Caco-2 (cell line): ENCODE results near the gene PGGHG. TPM values are rescaled to one million over a fixed set of nuclear protein-coding genes. Genes with fewer than 3 reads are reported as not detected.
A peak's percentile ranks its signal among the peaks of the same experiment; 100 is the strongest.

ENCODE experiments used
- BruUV-seq: library from RNA; stranded (reverse); fragments of 400-500 nt; replicated peaks from 2 replicates; lab custom pipeline; 2021; lab: Mats Ljungman, UMichigan
- CTCF ChIA-PET: fragments of 300-600 bp; sonication (Branson Sonifier 250); formaldehyde crosslinking; loops from one replicate; lab custom pipeline; 2022; ENCODE audit warnings: antibody characterized with exemption; lab: Charles Lee
- POLR2A ChIA-PET: fragments of 300-600 bp; sonication (Branson Sonifier 250); formaldehyde crosslinking; loops from one replicate; lab custom pipeline; 2022; ENCODE audit warnings: antibody characterized with exemption; lab: Charles Lee
- DNase-seq, 2 experiments: peaks; one replicate each; pipeline versions ENCODE4 v3.0.0 to v3.0.0-alpha.2; 2020 to 2022
- H3K27me3 ChIP-seq: replicated peaks from 2 replicates; pipeline ENCODE4 v1.6.0; 2011; ENCODE audit warnings: low read length; ENCODE audit not compliant: control insufficient read depth, insufficient read depth
- H3K36me3 ChIP-seq: 2 replicates; pipeline ENCODE4 v1.5.1; 2011; ENCODE audit warnings: low read length; ENCODE audit not compliant: control insufficient read depth, insufficient read depth
- H3K4me1 ChIP-seq: fragments of 250-450 bp; sonication (Bioruptor Pico); 2 replicates; pipeline ENCODE4 v1.5.1; 2020; ENCODE audit warnings: mild to moderate bottlenecking
- H3K4me3 ChIP-seq: 2 replicates; pipeline ENCODE4 v1.5.1; 2011; ENCODE audit warnings: low read depth, mild to moderate bottlenecking, control low read depth, low read length
- H3K9me3 ChIP-seq: fragments of 250-450 bp; sonication (Bioruptor Pico); 2 replicates; pipeline ENCODE4 v1.5.1; 2020; ENCODE audit warnings: mild to moderate bottlenecking, moderate library complexity
- H3K27ac Mint-ChIP-seq: one replicate; pipeline ENCODE4 v1.8.0; 2022; ENCODE audit warnings: mixed read lengths; ENCODE audit not compliant: unreplicated experiment
- H3K27me3 Mint-ChIP-seq: one replicate; pipeline ENCODE4 v1.8.0; 2022; ENCODE audit warnings: mixed read lengths; ENCODE audit not compliant: insufficient read depth, unreplicated experiment
- H3K36me3 Mint-ChIP-seq: one replicate; pipeline ENCODE4 v1.8.0; 2022; ENCODE audit warnings: mild to moderate bottlenecking, mixed read lengths; ENCODE audit not compliant: insufficient read depth, unreplicated experiment
- H3K4me1 Mint-ChIP-seq: one replicate; pipeline ENCODE4 v1.8.0; 2022; ENCODE audit warnings: low read depth, mixed read lengths; ENCODE audit not compliant: unreplicated experiment
- H3K4me3 Mint-ChIP-seq: one replicate; pipeline ENCODE4 v1.8.0; 2022; ENCODE audit warnings: mild to moderate bottlenecking, moderate library complexity, mixed read lengths; ENCODE audit not compliant: unreplicated experiment
- H3K9me3 Mint-ChIP-seq: one replicate; pipeline ENCODE4 v1.8.0; 2022; ENCODE audit warnings: mixed read lengths; ENCODE audit not compliant: unreplicated experiment
- CTCF ChIP-seq, 2 experiments: fragments of 200-600 bp in 1 of 2; IDR thresholded peaks; 1 replicate in 1 of 2; 2 replicates in 1 of 2; pipeline versions ENCODE4 v1.5.1 to v1.8.0; 2011 to 2022; ENCODE audit warnings: antibody characterized with exemption in 1 of 2, control low read depth in 1 of 2, inconsistent platforms in 1 of 2, low read depth in 1 of 2, low read length in 1 of 2, mild to moderate bottlenecking in 1 of 2, moderate library complexity in 1 of 2; ENCODE audit not compliant: insufficient read depth in 1 of 2, severe bottlenecking in 1 of 2, unreplicated experiment in 1 of 2
- intact Hi-C: fragments of 100-400 bp; cut with micrococcal nuclease; formaldehyde crosslinking; loops from one replicate; pipeline ENCODE4 v1.10.0; 2022; ENCODE audit not compliant: unreplicated experiment
- total RNA-seq: library from RNA; stranded (reverse); gene quantifications from 2 replicates; pipeline ENCODE4 v1.2.3, GENCODE V29; 2022

Gene PGGHG
- total RNA-seq, 1 experiment from 2014 or later: 59.6 TPM

- no peak overlapping the region for H3K27ac Mint-ChIP-seq
- H3K4me3 ChIP-seq: no peak overlapping the region
- no TSS peak for BruUV-seq
- CTCF ChIA-PET: interaction anchor here (1.2 kb wide), 1 partner anchor 33 kb away, joined by 3 read pairs; no protein-coding TSS in a partner anchor
- no peaks in the 10 kb centered on the region for H3K9me3 ChIP-seq
- H3K27me3 Mint-ChIP-seq: peaks cover 26% of the 10 kb centered on the region
- DNase-seq: peak in 1 of 2 experiments; percentile 17
- peaks cover 5% of the 10 kb centered on the region for H3K27me3 ChIP-seq
- no peaks in the 10 kb centered on the region for H3K9me3 Mint-ChIP-seq
- intact Hi-C loops: no loop called here
- POLR2A ChIA-PET: no interaction called here
- no peak overlapping the region for H3K4me3 Mint-ChIP-seq
- H3K36me3 ChIP-seq: no peaks in the 10 kb centered on the region
- H3K36me3 Mint-ChIP-seq: peaks cover 11% of the 10 kb centered on the region
- H3K4me1 ChIP-seq: peaks cover 17% of the 10 kb centered on the region
- no peak for TF ChIP-seq CTCF (IDR thresholded peaks at IDR 0.05; ENCODE audit: insufficient read depth in 1 of 2, low read depth in 1 of 2, low read length in 1 of 2, severe bottlenecking in 1 of 2, unreplicated experiment in 1 of 2)
- peaks cover 7% of the 10 kb centered on the region for H3K4me1 Mint-ChIP-seq
Observed at GRCh38 chr11:283405-284104, 5.4 kb upstream of the PGGHG start.

- no peaks in the 10 kb centered on the region for H3K36me3 ChIP-seq
- POLR2A ChIA-PET: no interaction called here
- BruUV-seq: no TSS peak
Observed at GRCh38 chr11:284105-285020, 4.6 kb upstream of the PGGHG start.

More at GRCh38 chr11:284105-285020, 4.6 kb upstream of the PGGHG start:
- H3K4me1 ChIP-seq: peaks cover 17% of the 10 kb centered on the region
- Mint-ChIP-seq H3K4me1 (peaks cover 7% of the 10 kb centered on the region), H3K4me3 (no peak overlapping the region), H3K36me3 (peaks cover 7% of the 10 kb centered on the region), H3K27ac (no peak overlapping the region), H3K9me3 (no peaks in the 10 kb centered on the region), H3K27me3 (peaks cover 23% of the 10 kb centered on the region)
- H3K4me3 ChIP-seq: no peak overlapping the region
- DNase-seq: peak in 1 of 2 experiments; percentile 38
- no peak for TF ChIP-seq CTCF (IDR thresholded peaks at IDR 0.05; ENCODE audit: insufficient read depth in 1 of 2, low read depth in 1 of 2, low read length in 1 of 2, severe bottlenecking in 1 of 2, unreplicated experiment in 1 of 2)
- H3K9me3 ChIP-seq: no peaks in the 10 kb centered on the region
- peaks cover 5% of the 10 kb centered on the region for H3K27me3 ChIP-seq
- CTCF ChIA-PET: interaction anchor here (0.6 kb wide), 1 partner anchor 127 kb away, joined by 4 read pairs; no protein-coding TSS in a partner anchor
- intact Hi-C loops: no loop called here
